Gastrocnemius medialis (tissue), 4 donors: Measurements from ENCODE around the gene MAB21L2. TPM values are rescaled to one million over a fixed set of nuclear protein-coding genes. Genes with fewer than 3 reads are reported as not detected.

Source experiments
- ATAC-seq, 2 donors: fragments of 150-250 bp; one replicate each; pipeline ENCODE4 v1.9.1; 2016
- DNase-seq, 2 donors: peaks; one replicate each; pipeline ENCODE4 v3.0.0-alpha.2; 2019
- H3K27ac ChIP-seq, 4 donors: fragments of 200-600 bp; sonication (generic); 1 replicate in 1 of 4; 2 replicates in 3 of 4; pipeline ENCODE4 v1.5.1; 2016 to 2018; ENCODE audit warnings: mild to moderate bottlenecking in 2 of 4, moderate library complexity in 1 of 4
- H3K27me3 ChIP-seq, 3 donors: fragments of 200-600 bp; sonication (generic) in 2 of 3; 1 replicate in 1 of 3; 2 replicates in 2 of 3; pipeline versions ENCODE4 v1.5.1 to v1.6.0; 2016 to 2019; ENCODE audit warnings: mild to moderate bottlenecking in 1 of 3, moderate library complexity in 1 of 3
- H3K36me3 ChIP-seq, 2 donors: fragments of 200-600 bp; sonication (generic) in 1 of 2; one replicate each; pipeline ENCODE4 v1.5.1; 2017 to 2018
- H3K4me1 ChIP-seq, 2 donors: fragments of 200-600 bp; sonication (generic) in 1 of 2; one replicate each; pipeline ENCODE4 v1.5.1; 2016 to 2017; ENCODE audit warnings: mild to moderate bottlenecking in 2 of 2
- H3K4me3 ChIP-seq, 4 donors: fragments of 200-600 bp; sonication (generic) in 3 of 4; 1 replicate in 1 of 4; 2 replicates in 3 of 4; pipeline ENCODE4 v1.5.1; 2016 to 2019; ENCODE audit warnings: mild to moderate bottlenecking in 2 of 4
- H3K9me3 ChIP-seq, 3 donors: fragments of 200-600 bp; sonication (generic) in 2 of 3; 1 replicate in 1 of 3; 2 replicates in 2 of 3; pipeline ENCODE4 v1.5.1; 2016 to 2019
- CTCF ChIP-seq, 5 experiments: fragments of 450-650 bp in 3 of 5; fragments of 200-600 bp in 2 of 5; sonication (generic) in 2 of 5; IDR thresholded peaks in 4 of 5; conservative IDR thresholded peaks in 1 of 5; 1 replicate in 4 of 5; 2 replicates in 1 of 5; pipeline ENCODE4 v1.5.1; 2016 to 2019; ENCODE audit warnings: antibody characterized with exemption in 5 of 5, mild to moderate bottlenecking in 3 of 5, moderate library complexity in 3 of 5
- POLR2A ChIP-seq, 2 donors: fragments of 450-650 bp; IDR thresholded peaks; one replicate each; pipeline ENCODE4 v1.6.1; 2017; ENCODE audit warnings: antibody characterized with exemption in 2 of 2, mild to moderate bottlenecking in 2 of 2, moderate library complexity in 2 of 2
- in situ Hi-C, 4 donors: fragments of 200-750 bp; cut with MboI; loops; one replicate each; pipeline versions ENCODE4 v1.15.0 to v1.8.0; 2017; ENCODE audit warnings: low sequenced_read_pairs in 4 of 4
- intact Hi-C: fragments of 100-400 bp; cut with DNase I; formaldehyde crosslinking; loops from one replicate; pipeline ENCODE4 v1.15.1; 2023; ENCODE audit warnings: low total_unique reads
- total RNA-seq, 4 donors: library from RNA; depleted of rRNA; stranded (reverse); fragments of >200 nt; gene quantifications; one replicate each; pipeline versions ENCODE4 v1.1.0 to v1.2.3, GENCODE V29; 2016

MAB21L2 gene
- total RNA-seq, 4 donors from 2014 or later: 2.0 TPM; not detected in 3

GRCh38 chr4:150579551-150580234, 2.3 kb upstream of the MAB21L2 start:
- H3K9me3 ChIP-seq: no peaks in the 10 kb centered on the region
- H3K27me3 ChIP-seq: no peaks in the 10 kb centered on the region
- DNase-seq: peak in 1 of 2 donors; percentile 11
- TF ChIP-seq CTCF (IDR thresholded peaks at IDR 0.05 in 4 of 5, conservative IDR thresholded peaks at IDR 0.05 in 1 of 5): no peak
- no peak for TF ChIP-seq POLR2A (IDR thresholded peaks at IDR 0.05)
- no peak overlapping the region for H3K27ac ChIP-seq
- peaks cover 0 to 3% of the 10 kb centered on the region in 2 donors for H3K4me1 ChIP-seq
- H3K36me3 ChIP-seq: no peaks in the 10 kb centered on the region
- ATAC-seq: peak; percentile 39 to 44
- intact Hi-C loops (no loop called here), in situ Hi-C loops (no loop called here)
- peak overlapping the region; percentile 8 to 49 (median 48) for H3K4me3 ChIP-seq

- Histone ChIP-seq H3K27me3 (no peaks in the 10 kb centered on the region), H3K4me3 (peak overlapping the region in 2 of 4 donors; percentile 46 to 49), H3K4me1 (peaks cover 0 to 3% of the 10 kb centered on the region in 2 donors), H3K27ac (no peak overlapping the region), H3K36me3 (no peaks in the 10 kb centered on the region), H3K9me3 (no peaks in the 10 kb centered on the region)
- in situ Hi-C loops: no loop called here
- no peak for DNase-seq
- intact Hi-C loops: no loop called here
- no peak for ATAC-seq
- TF ChIP-seq POLR2A (IDR thresholded peaks at IDR 0.05) (no peak), CTCF (IDR thresholded peaks at IDR 0.05 in 4 of 5, conservative IDR thresholded peaks at IDR 0.05 in 1 of 5) (no peak)
These were observed 1.6 kb upstream of the MAB21L2 start for GRCh38 chr4:150580306-150580705.

GRCh38 chr4:150581056-150581605, 820 bp upstream of the MAB21L2 start:
- no peak overlapping the region for H3K4me3 ChIP-seq
- H3K4me1 ChIP-seq: peaks cover 0 to 3% of the 10 kb centered on the region in 2 donors
- no peaks in the 10 kb centered on the region for H3K36me3 ChIP-seq
- H3K9me3 ChIP-seq: no peaks in the 10 kb centered on the region
- DNase-seq: no peak
- in situ Hi-C loops (no loop called here), intact Hi-C loops (no loop called here)
- H3K27me3 ChIP-seq: no peaks in the 10 kb centered on the region
- H3K27ac ChIP-seq: no peak overlapping the region
- TF ChIP-seq POLR2A (IDR thresholded peaks at IDR 0.05) (no peak), CTCF (IDR thresholded peaks at IDR 0.05 in 4 of 5, conservative IDR thresholded peaks at IDR 0.05 in 1 of 5) (no peak)
- no peak for ATAC-seq

GRCh38 chr4:150581641-150582051, 305 bp upstream of the MAB21L2 start:
- intact Hi-C loops (no loop called here), in situ Hi-C loops (no loop called here)
- no peaks in the 10 kb centered on the region for H3K36me3 ChIP-seq
- H3K27ac ChIP-seq: no peak overlapping the region
- H3K27me3 ChIP-seq: no peaks in the 10 kb centered on the region
- H3K9me3 ChIP-seq: no peaks in the 10 kb centered on the region
- no peak for ATAC-seq
- peaks cover 0 to 3% of the 10 kb centered on the region in 2 donors for H3K4me1 ChIP-seq
- DNase-seq: no peak
- TF ChIP-seq CTCF (IDR thresholded peaks at IDR 0.05 in 4 of 5, conservative IDR thresholded peaks at IDR 0.05 in 1 of 5) (no peak), POLR2A (IDR thresholded peaks at IDR 0.05) (no peak)
- peak overlapping the region in 1 of 4 donors; percentile 40 for H3K4me3 ChIP-seq
